Brain microvascular endothelial cell (primary cell): ENCODE data around the gene RAPGEF4.
A peak's percentile ranks its signal among the peaks of the same experiment; 100 is the strongest.

Source experiments
- DNase-seq: peaks from one replicate; pipeline ENCODE4 v3.0.0-alpha.2; 2020
- H3K27ac ChIP-seq: fragments of 250-450 bp; sonication (Bioruptor Pico); 2 replicates; pipeline ENCODE4 v1.5.1; 2020; ENCODE audit warnings: mild to moderate bottlenecking, moderate library complexity
- H3K27me3 ChIP-seq: fragments of 250-450 bp; sonication (Bioruptor Pico); replicated peaks from 2 replicates; pipeline ENCODE4 v1.5.1; 2020; ENCODE audit warnings: mild to moderate bottlenecking
- H3K36me3 ChIP-seq: fragments of 250-450 bp; sonication (Bioruptor Pico); replicated peaks from 2 replicates; pipeline ENCODE4 v1.5.1; 2020; ENCODE audit warnings: mild to moderate bottlenecking
- H3K4me3 ChIP-seq: 2 replicates; pipeline ENCODE4 v1.5.1; 2011; ENCODE audit warnings: low read depth, mild to moderate bottlenecking, control low read depth, low read length, moderate library complexity
- in situ Hi-C: cut with HindIII; loops from 2 replicates; pipeline ENCODE4 v1.10.0; 2017; ENCODE audit warnings: low sequenced_read_pairs, low pct_ligation_motif_present
- TF ChIP-seq, protein P1 (sequence below): IDR thresholded peaks from 2 replicates; pipeline ENCODE4 v1.5.1; 2011; ENCODE audit warnings: low read depth, mild to moderate bottlenecking, moderate library complexity, low read length, control low read depth, inconsistent platforms; ENCODE audit errors: missing control alignments

The RAPGEF4 gene

DNA sequence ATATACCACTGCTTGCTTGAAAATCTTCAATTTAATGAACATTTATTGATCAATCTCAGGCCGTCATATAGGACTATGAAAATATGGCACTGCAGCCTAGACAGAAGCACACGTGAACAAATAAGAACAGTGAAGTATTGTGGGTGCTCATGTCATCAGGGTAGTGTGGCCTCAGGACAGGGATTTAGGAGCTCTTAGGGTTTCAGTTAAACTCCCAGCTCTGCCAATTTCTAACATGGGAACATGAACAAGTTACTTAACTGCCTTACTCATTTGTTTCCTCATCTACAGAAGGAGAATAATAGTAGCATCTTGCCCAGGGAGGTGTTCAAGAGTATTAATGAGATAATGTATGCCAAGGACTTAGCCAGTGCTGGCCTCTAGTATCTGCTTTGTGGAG, 194.0 kb downstream of the RAPGEF4 start:
- DNase-seq = no peak

DNA sequence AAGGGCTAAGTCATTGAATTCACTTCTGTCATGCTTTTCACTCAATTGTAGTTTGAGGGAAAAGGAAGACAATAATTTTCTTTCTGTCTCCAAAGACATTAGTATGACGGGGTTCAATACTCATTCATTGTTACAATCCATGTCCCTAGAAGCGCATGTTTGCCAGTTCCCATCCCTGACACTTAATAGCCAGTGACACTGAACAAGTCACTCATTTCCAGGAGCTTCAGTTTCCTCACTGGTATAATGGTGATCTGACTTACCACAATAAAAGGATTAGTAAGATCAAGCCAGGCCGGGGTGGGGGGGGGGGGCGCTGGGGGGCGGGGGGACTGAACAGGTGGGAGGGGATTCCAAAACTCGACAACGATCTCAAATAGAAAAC, 195.2 kb downstream of the RAPGEF4 start:
- in situ Hi-C loops = no loop called here
- Histone ChIP-seq H3K36me3 (no peaks in the 10 kb centered on the region), H3K27ac (no peak overlapping the region), H3K4me3 (no peak overlapping the region), H3K27me3 (no peaks in the 10 kb centered on the region)
- TF ChIP-seq, protein P1, sequence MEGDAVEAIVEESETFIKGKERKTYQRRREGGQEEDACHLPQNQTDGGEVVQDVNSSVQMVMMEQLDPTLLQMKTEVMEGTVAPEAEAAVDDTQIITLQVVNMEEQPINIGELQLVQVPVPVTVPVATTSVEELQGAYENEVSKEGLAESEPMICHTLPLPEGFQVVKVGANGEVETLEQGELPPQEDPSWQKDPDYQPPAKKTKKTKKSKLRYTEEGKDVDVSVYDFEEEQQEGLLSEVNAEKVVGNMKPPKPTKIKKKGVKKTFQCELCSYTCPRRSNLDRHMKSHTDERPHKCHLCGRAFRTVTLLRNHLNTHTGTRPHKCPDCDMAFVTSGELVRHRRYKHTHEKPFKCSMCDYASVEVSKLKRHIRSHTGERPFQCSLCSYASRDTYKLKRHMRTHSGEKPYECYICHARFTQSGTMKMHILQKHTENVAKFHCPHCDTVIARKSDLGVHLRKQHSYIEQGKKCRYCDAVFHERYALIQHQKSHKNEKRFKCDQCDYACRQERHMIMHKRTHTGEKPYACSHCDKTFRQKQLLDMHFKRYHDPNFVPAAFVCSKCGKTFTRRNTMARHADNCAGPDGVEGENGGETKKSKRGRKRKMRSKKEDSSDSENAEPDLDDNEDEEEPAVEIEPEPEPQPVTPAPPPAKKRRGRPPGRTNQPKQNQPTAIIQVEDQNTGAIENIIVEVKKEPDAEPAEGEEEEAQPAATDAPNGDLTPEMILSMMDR = no peak
- no peak for DNase-seq

More for the DNA sequence above, 194.0 kb downstream of the RAPGEF4 start:
- Histone ChIP-seq H3K27ac (no peak overlapping the region), H3K27me3 (no peaks in the 10 kb centered on the region), H3K36me3 (no peaks in the 10 kb centered on the region), H3K4me3 (no peak overlapping the region)
- TF ChIP-seq, protein P1 = no peak
- in situ Hi-C loops = no loop called here

DNA sequence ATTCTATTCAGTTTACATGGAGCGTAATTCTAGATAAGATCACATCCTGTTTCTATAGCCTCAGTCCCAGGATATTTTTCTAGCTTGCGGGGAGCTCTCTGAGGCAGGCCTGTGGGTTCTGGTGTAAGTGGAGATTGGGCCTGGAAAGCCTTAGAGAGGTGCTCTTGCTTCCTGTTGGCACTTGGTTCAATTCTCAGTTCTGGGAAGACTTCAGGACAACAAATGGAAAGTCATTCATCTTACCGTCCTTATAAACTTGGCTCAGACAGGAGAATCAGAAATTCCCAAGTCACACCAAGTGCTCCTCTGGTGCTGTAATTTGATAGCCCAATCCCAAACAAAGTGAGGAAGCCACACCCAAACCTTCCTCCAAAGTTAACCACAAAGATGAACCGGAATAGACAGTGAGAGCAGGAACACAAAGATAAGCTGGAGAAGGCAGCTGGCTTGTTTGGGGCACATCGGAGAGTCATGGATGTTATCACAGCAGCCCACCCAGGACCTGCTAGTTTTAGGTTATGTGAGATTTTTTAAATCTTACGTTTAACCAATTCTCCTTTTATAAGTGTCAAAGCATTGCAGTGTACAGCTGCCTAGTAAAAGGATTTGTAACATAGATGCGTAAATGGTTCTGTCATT, 195.7 kb downstream of the RAPGEF4 start:
- H3K27me3 ChIP-seq = no peaks in the 10 kb centered on the region
- no peaks in the 10 kb centered on the region for H3K36me3 ChIP-seq
- peak; percentile 54 for DNase-seq
- in situ Hi-C loops = no loop called here
- peak overlapping the region; percentile 38 for H3K27ac ChIP-seq
- TF ChIP-seq, protein P1 = no peak
- H3K4me3 ChIP-seq = no peak overlapping the region

DNA sequence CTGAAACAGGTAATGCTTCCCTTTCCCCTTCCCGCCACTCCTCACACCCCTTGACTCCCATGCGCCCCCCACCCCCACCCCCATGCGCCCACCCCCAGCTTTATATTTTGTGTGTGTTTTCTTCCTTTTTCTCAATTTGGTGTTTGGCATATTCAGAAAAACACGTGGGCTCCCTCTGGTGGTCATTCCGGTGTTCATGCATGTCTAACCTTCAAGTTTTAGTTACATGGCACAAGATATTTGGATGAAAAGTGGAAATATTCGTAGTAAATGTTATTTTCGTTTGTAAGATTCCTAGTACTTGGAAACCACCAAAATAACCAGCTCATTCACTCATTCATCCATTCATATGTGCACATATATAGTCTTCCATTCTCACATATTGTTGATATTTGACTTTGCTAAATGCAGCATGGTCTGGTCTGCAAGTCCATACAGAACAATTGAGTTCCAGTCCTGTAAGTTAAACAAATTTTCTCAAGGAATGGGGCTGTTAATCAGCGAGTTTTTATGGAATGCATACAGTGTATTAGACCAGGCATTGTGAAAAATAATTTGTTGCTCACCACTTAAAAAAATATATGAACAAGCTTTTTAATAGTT, 196.4 kb downstream of the RAPGEF4 start:
- Histone ChIP-seq H3K27me3 (no peaks in the 10 kb centered on the region), H3K4me3 (no peak overlapping the region), H3K27ac (no peak overlapping the region), H3K36me3 (no peaks in the 10 kb centered on the region)
- in situ Hi-C loops = no loop called here
- DNase-seq = peak; percentile 70
- TF ChIP-seq, protein P1 = peak; percentile 70

DNA sequence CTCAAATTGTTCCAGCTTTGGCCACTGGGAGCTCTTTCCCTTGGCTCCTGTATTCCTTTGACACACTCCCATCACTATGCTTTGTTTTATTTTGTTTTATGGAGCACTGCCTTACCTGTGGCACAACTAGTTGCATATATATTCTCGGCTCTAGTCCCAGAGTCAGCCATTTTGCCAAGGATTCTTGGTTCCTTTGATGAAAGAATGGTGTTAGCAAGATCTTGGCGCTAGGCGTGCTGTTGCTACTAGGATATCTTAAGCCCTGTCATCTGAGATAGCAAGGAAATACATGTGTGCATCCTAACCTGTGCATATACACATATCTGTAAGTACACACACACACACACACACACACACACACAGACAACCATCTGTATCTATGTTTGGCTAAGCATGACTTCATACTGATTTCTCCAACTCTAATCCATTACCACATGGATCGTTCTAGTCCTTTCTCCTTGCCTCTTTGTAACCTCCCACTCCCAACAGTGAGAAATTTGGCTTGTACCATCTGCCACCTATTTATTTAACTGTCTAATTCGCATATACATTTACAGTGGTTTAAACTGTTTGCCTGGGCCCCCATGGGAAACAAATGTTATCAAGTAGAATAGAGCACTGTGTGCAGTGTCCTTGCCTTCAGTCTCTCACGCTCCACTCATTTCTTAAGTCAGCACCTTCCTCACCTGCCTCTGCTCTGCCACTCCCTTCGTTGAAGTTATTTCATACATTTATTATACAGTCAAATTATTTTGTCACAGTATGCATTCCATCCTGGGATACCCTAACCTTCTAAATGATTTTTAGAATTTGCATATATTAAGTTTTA, 202.5 kb downstream of the RAPGEF4 start:
- H3K4me3 ChIP-seq = no peak overlapping the region
- in situ Hi-C loops = no loop called here
- no peaks in the 10 kb centered on the region for H3K27me3 ChIP-seq
- TF ChIP-seq, protein P1 = no peak
- DNase-seq = no peak
- no peak overlapping the region for H3K27ac ChIP-seq
- H3K36me3 ChIP-seq = no peaks in the 10 kb centered on the region
